Breast epithelium (tissue), 4 donors: ENCODE measurements around the gene GALNT5. TPM values are rescaled to one million over a fixed set of nuclear protein-coding genes. Genes with fewer than 3 reads are reported as not detected.

Source experiments
- DNase-seq, 2 donors: peaks; one replicate each; pipeline ENCODE4 v3.0.0-alpha.2; 2019; ENCODE audit warnings: low spot score in 2 of 2
- H3K27ac ChIP-seq, 2 donors: fragments of 200-600 bp; sonication (generic) in 1 of 2; one replicate each; pipeline ENCODE4 v1.5.1; 2016 to 2019; ENCODE audit warnings: mild to moderate bottlenecking in 1 of 2
- H3K27me3 ChIP-seq, 2 donors: fragments of 200-600 bp; sonication (generic) in 1 of 2; one replicate each; pipeline versions ENCODE4 v1.5.1 to v1.6.0; 2017 to 2019; ENCODE audit warnings: control low read depth in 1 of 2, mild to moderate bottlenecking in 1 of 2
- H3K36me3 ChIP-seq: fragments of 200-600 bp; one replicate; pipeline ENCODE4 v1.5.1; 2019
- H3K4me1 ChIP-seq, 2 donors: fragments of 200-600 bp; sonication (generic); one replicate each; pipeline ENCODE4 v1.5.1; 2016 to 2019; ENCODE audit warnings: control low read depth in 1 of 2
- H3K4me3 ChIP-seq, 3 donors: fragments of 200-600 bp; sonication (generic); 1 replicate in 2 of 3; 2 replicates in 1 of 3; pipeline ENCODE4 v1.5.1; 2016 to 2019; ENCODE audit warnings: mild to moderate bottlenecking in 3 of 3, moderate library complexity in 2 of 3
- H3K9me3 ChIP-seq, 2 donors: fragments of 200-600 bp; sonication (generic) in 1 of 2; one replicate each; pipeline ENCODE4 v1.5.1; 2016 to 2019; ENCODE audit warnings: control low read depth in 1 of 2
- CTCF ChIP-seq, 3 donors: fragments of 450-650 bp; IDR thresholded peaks; one replicate each; pipeline ENCODE4 v1.5.1; 2016 to 2017; ENCODE audit warnings: antibody characterized with exemption in 3 of 3, mild to moderate bottlenecking in 3 of 3, moderate library complexity in 3 of 3
- POLR2A ChIP-seq: fragments of 450-650 bp; IDR thresholded peaks from one replicate; pipeline ENCODE4 v1.6.1; 2016; ENCODE audit warnings: antibody characterized with exemption, mild to moderate bottlenecking, moderate library complexity
- POLR2AphosphoS5 ChIP-seq, 3 donors: sonication (generic); formaldehyde crosslinking; IDR thresholded peaks; one replicate each; pipeline ENCODE4 v1.6.1; 2017; ENCODE audit warnings: antibody characterized with exemption in 3 of 3
- intact Hi-C: fragments of 100-400 bp; cut with DNase I; formaldehyde crosslinking; loops from one replicate; pipeline ENCODE4 v1.15.1; 2023; ENCODE audit warnings: low total_unique reads
- total RNA-seq, 3 donors: library from RNA; depleted of rRNA; stranded (reverse); fragments of >200 nt; gene quantifications; one replicate each; pipeline ENCODE4 v1.1.0, GENCODE V29; 2016

GALNT5 gene
- total RNA-seq, 3 donors from 2014 or later: 0.16 to 2.0 (median 1.6) TPM

GRCh38 chr2:157258520-157259326 lies 1.2 kb downstream of the GALNT5 start:
- Histone ChIP-seq H3K36me3 (no peaks in the 10 kb centered on the region), H3K4me1 (no peaks in the 10 kb centered on the region), H3K9me3 (no peaks in the 10 kb centered on the region), H3K27ac (peak overlapping the region; percentile 48 to 64), H3K27me3 (no peaks in the 10 kb centered on the region), H3K4me3 (no peak overlapping the region)
- DNase-seq: no peak
- TF ChIP-seq POLR2A: no peak
- no peak for TF ChIP-seq POLR2AphosphoS5 (IDR thresholded peaks at IDR 0.05)
- TF ChIP-seq CTCF (IDR thresholded peaks at IDR 0.05): no peak
- intact Hi-C loops: no loop called here

- Histone ChIP-seq H3K27me3 (no peaks in the 10 kb centered on the region), H3K27ac (no peak overlapping the region), H3K36me3 (no peaks in the 10 kb centered on the region), H3K4me3 (no peak overlapping the region), H3K4me1 (no peaks in the 10 kb centered on the region), H3K9me3 (no peaks in the 10 kb centered on the region)
- TF ChIP-seq CTCF (IDR thresholded peaks at IDR 0.05) (no peak), POLR2AphosphoS5 (IDR thresholded peaks at IDR 0.05) (no peak), POLR2A (no peak)
- DNase-seq: no peak
- intact Hi-C loops: no loop called here
These were observed 1.9 kb downstream of the GALNT5 start for GRCh38 chr2:157259386-157259785.

- H3K27ac ChIP-seq: no peak overlapping the region
- no peaks in the 10 kb centered on the region for H3K36me3 ChIP-seq
- no peaks in the 10 kb centered on the region for H3K9me3 ChIP-seq
- intact Hi-C loops: no loop called here
- H3K27me3 ChIP-seq: no peaks in the 10 kb centered on the region
- H3K4me1 ChIP-seq: no peaks in the 10 kb centered on the region
- H3K4me3 ChIP-seq: no peak overlapping the region
- DNase-seq: no peak
- TF ChIP-seq POLR2AphosphoS5 (IDR thresholded peaks at IDR 0.05): no peak
- no peak for TF ChIP-seq CTCF (IDR thresholded peaks at IDR 0.05)
- no peak for TF ChIP-seq POLR2A
These were observed 2.5 kb downstream of the GALNT5 start for GRCh38 chr2:157259960-157260359.

GRCh38 chr2:157260533-157261198 lies 3.2 kb downstream of the GALNT5 start:
- Histone ChIP-seq H3K27ac (peak overlapping the region; percentile 11 to 26), H3K4me3 (peak overlapping the region in 1 of 3 donors; percentile 47)
- intact Hi-C loops: no loop called here

More at GRCh38 chr2:157260533-157261198, 3.2 kb downstream of the GALNT5 start:
- H3K36me3 ChIP-seq: no peaks in the 10 kb centered on the region
- TF ChIP-seq POLR2AphosphoS5 (IDR thresholded peaks at IDR 0.05) (no peak), CTCF (IDR thresholded peaks at IDR 0.05) (no peak), POLR2A (no peak)
- H3K9me3 ChIP-seq: no peaks in the 10 kb centered on the region
- no peak for DNase-seq
- no peaks in the 10 kb centered on the region for H3K4me1 ChIP-seq
- no peaks in the 10 kb centered on the region for H3K27me3 ChIP-seq
